Measurements from ENCODE around the gene TRIM56.

DNA sequence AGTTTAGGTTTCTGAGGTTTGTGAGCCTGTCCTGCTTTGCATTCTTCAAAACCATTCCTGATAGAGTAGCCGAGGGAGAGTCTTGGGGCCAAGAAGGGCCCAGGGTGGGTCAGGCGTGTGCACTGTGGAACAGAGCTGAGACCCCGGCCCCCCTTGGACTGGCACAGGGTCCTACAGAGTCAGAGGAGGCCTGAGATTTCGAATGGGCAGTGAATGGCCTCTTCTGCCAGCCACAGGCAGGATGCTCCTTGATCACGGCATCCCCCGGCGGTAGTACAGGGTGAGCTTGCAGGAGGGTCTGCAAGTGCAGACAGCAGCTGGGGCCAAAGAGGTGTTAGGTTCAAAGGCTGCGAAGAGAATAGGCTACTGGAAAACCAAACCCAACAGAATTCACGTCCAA lies 4.6 kb downstream of the TRIM56 start:
- TF ChIP-seq, protein P1, sequence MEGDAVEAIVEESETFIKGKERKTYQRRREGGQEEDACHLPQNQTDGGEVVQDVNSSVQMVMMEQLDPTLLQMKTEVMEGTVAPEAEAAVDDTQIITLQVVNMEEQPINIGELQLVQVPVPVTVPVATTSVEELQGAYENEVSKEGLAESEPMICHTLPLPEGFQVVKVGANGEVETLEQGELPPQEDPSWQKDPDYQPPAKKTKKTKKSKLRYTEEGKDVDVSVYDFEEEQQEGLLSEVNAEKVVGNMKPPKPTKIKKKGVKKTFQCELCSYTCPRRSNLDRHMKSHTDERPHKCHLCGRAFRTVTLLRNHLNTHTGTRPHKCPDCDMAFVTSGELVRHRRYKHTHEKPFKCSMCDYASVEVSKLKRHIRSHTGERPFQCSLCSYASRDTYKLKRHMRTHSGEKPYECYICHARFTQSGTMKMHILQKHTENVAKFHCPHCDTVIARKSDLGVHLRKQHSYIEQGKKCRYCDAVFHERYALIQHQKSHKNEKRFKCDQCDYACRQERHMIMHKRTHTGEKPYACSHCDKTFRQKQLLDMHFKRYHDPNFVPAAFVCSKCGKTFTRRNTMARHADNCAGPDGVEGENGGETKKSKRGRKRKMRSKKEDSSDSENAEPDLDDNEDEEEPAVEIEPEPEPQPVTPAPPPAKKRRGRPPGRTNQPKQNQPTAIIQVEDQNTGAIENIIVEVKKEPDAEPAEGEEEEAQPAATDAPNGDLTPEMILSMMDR (conservative IDR thresholded peaks at IDR 0.05 in 1 of 2, IDR thresholded peaks at IDR 0.05 in 1 of 2; ENCODE audit: low read depth in 1 of 2, low read length in 2 of 2), result no peak
- TF ChIP-seq EZH2 (IDR thresholded peaks at IDR 0.05; ENCODE audit: low read length, missing control alignments), result no peak
